ENCODE data around the gene ATP5F1A. TPM values are rescaled to one million over a fixed set of nuclear protein-coding genes. Genes with fewer than 3 reads are reported as not detected.

ATP5F1A gene
- total and polyA plus RNA-seq, 2 of the 4 experiments (the other 2 are of a cell fraction), result 543 to 1,085 TPM

GRCh38 chr18:46084431-46084830, 13.7 kb downstream of the ATP5F1A start:
- H3K56ac ChIP-seq (ENCODE audit: extremely low read depth, insufficient read depth, low read length), result no peak overlapping the region
- DNase-seq, result no peak
- H3K4ac ChIP-seq (ENCODE audit: low read depth, low read length), result no peak overlapping the region
- H3K9me3 ChIP-seq (ENCODE audit: control insufficient read depth, insufficient read depth, low read length), result peaks cover 5% of the 10 kb centered on the region; the same call in 1 of the 2 replicates
- TF ChIP-seq CEBPB (IDR thresholded peaks at IDR 0.05; ENCODE audit: low read depth, low read length) (no peak), USF2 (IDR thresholded peaks at IDR 0.05; ENCODE audit: low read depth, low read length) (no peak), POLR2A (IDR thresholded peaks at IDR 0.05; ENCODE audit: low read depth, low read length) (no peak), MXI1 (IDR thresholded peaks at IDR 0.05; ENCODE audit: borderline replicate concordance, low read depth, low read length) (no peak), RAD21 (IDR thresholded peaks at IDR 0.05; ENCODE audit: low read length) (no peak), ELK1 (IDR thresholded peaks at IDR 0.05; ENCODE audit: borderline replicate concordance, low read depth, low read length) (no peak), SMC3 (IDR thresholded peaks at IDR 0.05; ENCODE audit: low read depth, low read length) (no peak), BHLHE40 (IDR thresholded peaks at IDR 0.05; ENCODE audit: low read depth, low read length) (no peak), MAZ (IDR thresholded peaks at IDR 0.05; ENCODE audit: borderline replicate concordance, low read depth, low read length) (no peak), RCOR1 (IDR thresholded peaks at IDR 0.05; ENCODE audit: insufficient replicate concordance, low read length) (no peak), FOS (IDR thresholded peaks at IDR 0.05; ENCODE audit: low read depth, low read length) (no peak), CHD1 (IDR thresholded peaks at IDR 0.05; ENCODE audit: low read depth, low read length) (no peak), CTCF (conservative IDR thresholded peaks at IDR 0.05; ENCODE audit: low read depth, low read length) (no peak), MAFK (IDR thresholded peaks at IDR 0.05; ENCODE audit: low read depth, low read length) (no peak), NFE2L2 (IDR thresholded peaks at IDR 0.05; ENCODE audit: low read depth, low read length) (no peak), RFX5 (IDR thresholded peaks at IDR 0.05; ENCODE audit: low read depth, low read length) (no peak)
- WGBS, 2 experiments (ENCODE audit: extremely low coverage in 2 of 2, insufficient read length in 1 of 2), result no CpG with 5 or more reads among the region's 2 CpGs
- H4K5ac ChIP-seq (ENCODE audit: low read depth, low read length), result no peak overlapping the region
- H2BK15ac ChIP-seq (ENCODE audit: low read depth, low read length), result no peak overlapping the region
- dilution Hi-C loops (cut with HindIII; ENCODE audit: low sequenced_read_pairs, unreplicated experiment) (no loop called here), in situ Hi-C loops (cut with MboI; ENCODE audit: low sequenced_read_pairs) (loop anchor here (10.0 kb wide), 1 partner anchor 170 kb away; no protein-coding TSS in a partner anchor), intact Hi-C loops (cut with micrococcal nuclease) (no loop called here)
- no peak overlapping the region for H2AK5ac ChIP-seq (ENCODE audit: low read depth, low read length)
- H3K9me1 ChIP-seq (ENCODE audit: insufficient read depth, low read length), result no peaks in the 10 kb centered on the region
- H3K27ac ChIP-seq (ENCODE audit: insufficient read depth, low read length), result no peak overlapping the region
- ChIA-PET POLR2A (ENCODE audit: unreplicated experiment) (no interaction called here), CTCF (interaction anchor here (0.5 to 1.0 kb wide), 3 partner anchors 10 to 468 kb away, joined by 3 to 4 read pairs (median 3); no protein-coding TSS in a partner anchor)
- no peaks in the 10 kb centered on the region for H3K27me3 ChIP-seq (ENCODE audit: control insufficient read depth, insufficient read depth, low read length)
- ATAC-seq (ENCODE audit: low read depth), result no peak
- H4K91ac ChIP-seq (ENCODE audit: insufficient read depth, low read depth, low read length), result no peak overlapping the region
- H2BK5ac ChIP-seq (ENCODE audit: low read depth, low read length, poor library complexity, severe bottlenecking), result no peak overlapping the region
- no peak overlapping the region for H3K18ac ChIP-seq (ENCODE audit: low read depth, low read length)
- no peak overlapping the region for H3K9ac ChIP-seq (ENCODE audit: low read depth, low read length)
- H4K20me1 ChIP-seq (ENCODE audit: insufficient read depth, low read length), result no peaks in the 10 kb centered on the region
- H2AFZ ChIP-seq (replicated peaks; ENCODE audit: low read length, poor library complexity), result no peak overlapping the region
- H3K23ac ChIP-seq (ENCODE audit: low read depth, low read length), result no peak overlapping the region
- H3K4me3 ChIP-seq (ENCODE audit: insufficient read depth, low read depth, low read length), result no peak overlapping the region
- BruUV-seq (replicated peaks), result no TSS peak
- no peak overlapping the region for H2BK120ac ChIP-seq (ENCODE audit: low read depth, low read length)
- peaks cover 73% of the 10 kb centered on the region for H3K36me3 ChIP-seq (ENCODE audit: control insufficient read depth, insufficient read depth, low read length)
- H2BK20ac ChIP-seq (ENCODE audit: low read depth, low read length), result no peak overlapping the region
- H3K79me1 ChIP-seq (ENCODE audit: low read depth in 1 of 2, low read length in 2 of 2), result peaks cover 17 to 25% of the 10 kb centered on the region in 2 experiments
- H2AK9ac ChIP-seq (replicated peaks; ENCODE audit: low read depth, low read length, poor library complexity), result no peak overlapping the region
- H3K4me2 ChIP-seq (ENCODE audit: low read depth, low read length), result no peak overlapping the region
- H4K8ac ChIP-seq (ENCODE audit: low read depth in 2 of 2, low read length in 2 of 2), result no peak overlapping the region
- H3K14ac ChIP-seq (replicated peaks; ENCODE audit: low read depth, low read length), result no peak overlapping the region
- H3K4me1 ChIP-seq (ENCODE audit: control insufficient read depth, insufficient read depth, low read length), result no peaks in the 10 kb centered on the region; the same call in 1 of the 2 replicates

All from IMR-90 (cell line).